ENCODE results near the gene C15orf39.

DNA sequence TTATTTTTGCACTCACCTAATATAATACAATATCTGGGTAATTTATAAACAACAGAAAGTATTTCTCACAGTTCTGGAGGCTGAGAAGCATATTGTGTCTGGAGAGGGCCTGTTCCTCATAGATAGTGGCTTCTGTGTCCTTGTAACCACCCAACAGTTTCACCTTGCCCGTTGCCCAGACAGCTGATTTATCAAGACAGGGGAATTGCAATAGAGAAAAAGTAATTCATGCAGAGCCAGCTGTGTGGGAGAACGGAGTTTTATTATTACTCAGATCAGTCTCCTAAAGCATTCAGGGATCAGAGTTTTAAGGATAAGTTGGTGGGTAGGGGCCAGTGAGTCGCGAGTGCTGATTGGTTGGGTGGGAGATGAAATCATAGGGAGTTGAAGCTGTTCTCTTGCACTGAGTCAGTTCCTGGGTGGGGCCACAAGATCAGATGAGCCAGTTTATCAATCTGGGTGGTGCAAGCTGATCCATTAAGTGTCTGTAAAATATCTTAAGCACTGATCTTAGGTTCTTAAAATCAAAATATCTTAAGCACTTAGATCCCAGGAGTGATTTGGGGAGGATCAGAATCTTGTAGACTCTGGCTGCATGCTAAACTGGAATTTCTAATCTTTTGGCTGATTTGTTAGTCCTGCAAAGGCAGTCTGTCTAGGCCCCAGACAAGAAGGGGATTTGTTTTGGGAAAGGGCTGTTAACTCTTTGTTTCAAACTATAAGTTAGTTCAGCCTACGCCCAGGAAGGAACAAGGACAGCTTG, 33.9 kb upstream of the C15orf39 start:
- TF ChIP-seq CTCF (IDR thresholded peaks at IDR 0.05) (no peak), POLR2A (IDR thresholded peaks at IDR 0.05) (no peak), POLR2AphosphoS5 (IDR thresholded peaks at IDR 0.05) (no peak)

Data from prostate gland (tissue), 2 donors.